H9 (cell line): Measurements from ENCODE around the gene ATXN3. TPM values are rescaled to one million over a fixed set of nuclear protein-coding genes. Genes with fewer than 3 reads are reported as not detected.

Experiments
- DNase-seq: peaks from one replicate; pipeline ENCODE4 v3.0.0-alpha.2; 2017
- H2AFZ ChIP-seq: one replicate; pipeline ENCODE4 v1.6.1; 2013; ENCODE audit warnings: mild to moderate bottlenecking, low read length, control low read depth, moderate library complexity
- H2AK5ac ChIP-seq: 2 replicates; pipeline ENCODE4 v1.6.1; 2013; ENCODE audit warnings: low read length, control low read depth, mixed read lengths; ENCODE audit not compliant: insufficient read length
- H2BK120ac ChIP-seq: one replicate; pipeline ENCODE4 v1.6.1; 2013; ENCODE audit warnings: low read depth, mild to moderate bottlenecking, low read length, control low read depth, inconsistent platforms; ENCODE audit not compliant: poor library complexity, severe bottlenecking
- H2BK12ac ChIP-seq: 2 replicates; pipeline ENCODE4 v1.6.1; 2013; ENCODE audit warnings: low read length, control low read depth, mixed read lengths, low read depth; ENCODE audit not compliant: insufficient read length
- H2BK15ac ChIP-seq: 2 replicates; pipeline ENCODE4 v1.6.1; 2013; ENCODE audit warnings: low read depth, low read length, control low read depth
- H2BK20ac ChIP-seq: one replicate; pipeline ENCODE4 v1.6.1; 2013; ENCODE audit warnings: low read depth, mild to moderate bottlenecking, low read length, control low read depth, inconsistent platforms; ENCODE audit not compliant: poor library complexity, severe bottlenecking
- H2BK5ac ChIP-seq: 2 replicates; pipeline ENCODE4 v1.6.1; 2013; ENCODE audit warnings: low read length, control low read depth, mixed read lengths; ENCODE audit not compliant: insufficient read length
- H3K14ac ChIP-seq: 2 replicates; pipeline ENCODE4 v1.6.1; 2013; ENCODE audit warnings: low read length, control low read depth; ENCODE audit not compliant: insufficient read depth
- H3K18ac ChIP-seq: 2 replicates; pipeline ENCODE4 v1.6.1; 2013; ENCODE audit warnings: low read depth, mild to moderate bottlenecking, mixed read lengths, low read length, control low read depth; ENCODE audit not compliant: insufficient read length
- H3K23ac ChIP-seq: 2 replicates; pipeline ENCODE4 v1.6.1; 2013; ENCODE audit warnings: low read length, control low read depth, mixed read lengths, low read depth; ENCODE audit not compliant: insufficient read length
- H3K23me2 ChIP-seq: 2 replicates; pipeline ENCODE4 v1.6.1; 2013; ENCODE audit warnings: low read depth, mild to moderate bottlenecking, mixed read lengths, low read length, control low read depth; ENCODE audit not compliant: insufficient read length, poor library complexity, severe bottlenecking
- H3K27ac ChIP-seq: 2 replicates; pipeline ENCODE4 v1.5.1; 2013; ENCODE audit warnings: low read length, control low read depth, mixed read lengths, low read depth; ENCODE audit not compliant: insufficient read length
- H3K27me3 ChIP-seq: 2 replicates; pipeline ENCODE4 v1.6.1; 2013; ENCODE audit warnings: low read length, control low read depth, inconsistent platforms; ENCODE audit not compliant: insufficient read depth
- H3K4ac ChIP-seq: 2 replicates; pipeline ENCODE4 v1.6.1; 2013; ENCODE audit warnings: low read depth, mild to moderate bottlenecking, control low read depth, inconsistent platforms, low read length, moderate library complexity
- H3K4me1 ChIP-seq: 2 replicates; pipeline ENCODE4 v1.6.1; 2013; ENCODE audit warnings: low read length, control low read depth, inconsistent platforms; ENCODE audit not compliant: insufficient read depth
- H3K4me2 ChIP-seq: 2 replicates; pipeline ENCODE4 v1.6.1; 2013; ENCODE audit warnings: low read length, control low read depth, mixed read lengths; ENCODE audit not compliant: insufficient read length, insufficient read depth
- H3K56ac ChIP-seq: 2 replicates; pipeline ENCODE4 v1.6.1; 2013; ENCODE audit warnings: low read depth, mild to moderate bottlenecking, mixed read lengths, low read length, control low read depth; ENCODE audit not compliant: insufficient read length
- H3K79me1 ChIP-seq: 2 replicates; pipeline ENCODE4 v1.6.1; 2013; ENCODE audit warnings: low read depth, mild to moderate bottlenecking, moderate library complexity, low read length, control low read depth, inconsistent platforms; ENCODE audit not compliant: insufficient read depth, poor library complexity, severe bottlenecking
- H3K79me2 ChIP-seq: 2 replicates; pipeline ENCODE4 v1.6.1; 2013; ENCODE audit warnings: low read length, control low read depth, inconsistent platforms; ENCODE audit not compliant: insufficient read depth
- H3K9ac ChIP-seq: 2 replicates; pipeline ENCODE4 v1.6.1; 2013; ENCODE audit warnings: low read length, control low read depth, mixed read lengths; ENCODE audit not compliant: insufficient read length; ENCODE audit errors: extremely low read depth
- H3K9me3 ChIP-seq: one replicate; pipeline ENCODE4 v1.6.1; 2013; ENCODE audit warnings: low read depth, low read length, inconsistent platforms; ENCODE audit not compliant: control insufficient read depth
- H3T11ph ChIP-seq: one replicate; pipeline ENCODE4 v1.6.1; 2013; ENCODE audit warnings: mild to moderate bottlenecking, low read length, control low read depth, inconsistent platforms
- H4K20me1 ChIP-seq: one replicate; pipeline ENCODE4 v1.6.1; 2013; ENCODE audit not compliant: control insufficient read depth, insufficient read length, insufficient read depth
- H4K5ac ChIP-seq: 2 replicates; pipeline ENCODE4 v1.6.1; 2013; ENCODE audit warnings: low read depth, mild to moderate bottlenecking, mixed read lengths, low read length, control low read depth; ENCODE audit not compliant: insufficient read length
- H4K8ac ChIP-seq: replicated peaks from 2 replicates; pipeline ENCODE4 v1.6.1; 2013; ENCODE audit warnings: low read length, control low read depth, mixed read lengths, low read depth; ENCODE audit not compliant: insufficient read length
- H4K91ac ChIP-seq: 2 replicates; pipeline ENCODE4 v1.6.1; 2013; ENCODE audit warnings: low read depth, mild to moderate bottlenecking, moderate library complexity, mixed read lengths, low read length, control low read depth; ENCODE audit not compliant: insufficient read length
- H3K27ac Mint-ChIP-seq, 3 experiments: 2 replicates in 2 of 3; 3 replicates in 1 of 3; pipeline ENCODE4 v1.8.0; 2020 to 2021; ENCODE audit warnings: mixed read lengths in 3 of 3, mild to moderate bottlenecking in 1 of 3, moderate library complexity in 1 of 3
- H3K27me3 Mint-ChIP-seq: 2 replicates; pipeline ENCODE4 v1.8.0; 2021; ENCODE audit warnings: low read depth, mild to moderate bottlenecking, moderate library complexity, mixed read lengths
- H3K36me3 Mint-ChIP-seq, 3 experiments: 2 replicates in 2 of 3; 3 replicates in 1 of 3; pipeline ENCODE4 v1.8.0; 2020 to 2021; ENCODE audit warnings: low read depth in 3 of 3, mixed read lengths in 3 of 3; ENCODE audit not compliant: insufficient read depth in 1 of 3
- H3K4me1 Mint-ChIP-seq, 2 experiments: 2 replicates each; pipeline ENCODE4 v1.8.0; 2020; ENCODE audit warnings: mixed read lengths in 2 of 2
- H3K4me3 Mint-ChIP-seq, 2 experiments: 2 replicates in 1 of 2; 3 replicates in 1 of 2; pipeline ENCODE4 v1.8.0; 2020 to 2021; ENCODE audit warnings: mild to moderate bottlenecking in 2 of 2, mixed read lengths in 2 of 2, moderate library complexity in 1 of 2
- H3K9me3 Mint-ChIP-seq, 2 experiments: 2 replicates in 1 of 2; 3 replicates in 1 of 2; pipeline ENCODE4 v1.8.0; 2020; ENCODE audit warnings: mild to moderate bottlenecking in 2 of 2, mixed read lengths in 2 of 2, moderate library complexity in 1 of 2
- WGBS: extraction: QIAGEN DNeasy Blood & Tissue Kit; methylation state at CpG from one replicate; pipeline ENCODE4 v1.1.7; 2013; ENCODE audit warnings: missing lambda C conversion rate, low lambda C conversion rate, mixed read lengths; ENCODE audit not compliant: insufficient read length; ENCODE audit errors: extremely low coverage; 5-methylcytosine and 5-hydroxymethylcytosine counted together
- total RNA-seq: library from RNA; stranded (reverse); gene quantifications from 2 replicates; pipeline ENCODE4 v1.2.1, GENCODE V29; 2021
- TF ChIP-seq, protein P1 (sequence below): fragments of 200-600 bp; sonication (generic); conservative IDR thresholded peaks from 3 replicates; pipeline ENCODE4 v1.8.0; 2021; ENCODE audit warnings: antibody characterized with exemption, mild to moderate bottlenecking

Gene ATXN3
- total RNA-seq, 1 experiment from 2014 or later = 29.7 TPM

GRCh38 chr14:92108345-92109254 lies 2.2 kb upstream of the ATXN3 start:
- no peaks in the 10 kb centered on the region for H3K36me3 Mint-ChIP-seq
- H3K4me2 ChIP-seq = peak overlapping the region; percentile 5
- no peak overlapping the region for H4K5ac ChIP-seq
- no peaks in the 10 kb centered on the region for H3K27me3 ChIP-seq
- H3K9me3 Mint-ChIP-seq = no peaks in the 10 kb centered on the region
- no peaks in the 10 kb centered on the region for H4K20me1 ChIP-seq
- peaks cover 2% of the 10 kb centered on the region for H3K4me1 ChIP-seq
- peak overlapping the region; percentile 22 to 61 for H3K4me3 Mint-ChIP-seq
- no peaks in the 10 kb centered on the region for H3K9me3 ChIP-seq
- no peak overlapping the region for H2AFZ ChIP-seq
- H2BK20ac ChIP-seq = no peak overlapping the region
- H2AK5ac ChIP-seq = no peak overlapping the region
- no CpG with 5 or more reads among the region's 11 CpGs for WGBS
- peak overlapping the region; percentile 58 for H3K18ac ChIP-seq
- H3K4me1 Mint-ChIP-seq = peaks cover 26 to 28% of the 10 kb centered on the region in 2 experiments
- peaks cover 4% of the 10 kb centered on the region for H3K79me1 ChIP-seq
- no peak overlapping the region for H3K56ac ChIP-seq
- H2BK15ac ChIP-seq = no peak overlapping the region
- no peak overlapping the region for H3T11ph ChIP-seq
- H3K27ac ChIP-seq = peak overlapping the region; percentile 31
- H3K23me2 ChIP-seq = no peaks in the 10 kb centered on the region
- peak overlapping the region; percentile 86 to 91 (median 86) for H3K27ac Mint-ChIP-seq
- no peak overlapping the region for H2BK12ac ChIP-seq
- no peak overlapping the region for H3K9ac ChIP-seq
- DNase-seq = peak; percentile 87
- TF ChIP-seq, protein P1, sequence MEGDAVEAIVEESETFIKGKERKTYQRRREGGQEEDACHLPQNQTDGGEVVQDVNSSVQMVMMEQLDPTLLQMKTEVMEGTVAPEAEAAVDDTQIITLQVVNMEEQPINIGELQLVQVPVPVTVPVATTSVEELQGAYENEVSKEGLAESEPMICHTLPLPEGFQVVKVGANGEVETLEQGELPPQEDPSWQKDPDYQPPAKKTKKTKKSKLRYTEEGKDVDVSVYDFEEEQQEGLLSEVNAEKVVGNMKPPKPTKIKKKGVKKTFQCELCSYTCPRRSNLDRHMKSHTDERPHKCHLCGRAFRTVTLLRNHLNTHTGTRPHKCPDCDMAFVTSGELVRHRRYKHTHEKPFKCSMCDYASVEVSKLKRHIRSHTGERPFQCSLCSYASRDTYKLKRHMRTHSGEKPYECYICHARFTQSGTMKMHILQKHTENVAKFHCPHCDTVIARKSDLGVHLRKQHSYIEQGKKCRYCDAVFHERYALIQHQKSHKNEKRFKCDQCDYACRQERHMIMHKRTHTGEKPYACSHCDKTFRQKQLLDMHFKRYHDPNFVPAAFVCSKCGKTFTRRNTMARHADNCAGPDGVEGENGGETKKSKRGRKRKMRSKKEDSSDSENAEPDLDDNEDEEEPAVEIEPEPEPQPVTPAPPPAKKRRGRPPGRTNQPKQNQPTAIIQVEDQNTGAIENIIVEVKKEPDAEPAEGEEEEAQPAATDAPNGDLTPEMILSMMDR = no peak
- H2BK120ac ChIP-seq = no peak overlapping the region
- H3K23ac ChIP-seq = no peak overlapping the region
- peaks cover 15% of the 10 kb centered on the region; the same call in 1 of the 2 replicates for H3K79me2 ChIP-seq
- no peak overlapping the region for H4K8ac ChIP-seq
- H3K27me3 Mint-ChIP-seq = no peaks in the 10 kb centered on the region
- H4K91ac ChIP-seq = no peak overlapping the region
- H3K14ac ChIP-seq = no peak overlapping the region
- no peak overlapping the region for H2BK5ac ChIP-seq
- H3K4ac ChIP-seq = no peak overlapping the region
